HG02938 (cell line): ENCODE measurements around the gene METTL3.
"Not testable (repeated sequence)": the region's sequence is repeated elsewhere in the genome, so short reads cannot be mapped to it uniquely, and the experiment has no call there.

ENCODE experiments used
- ATAC-seq: cut with Tn5 transposase; IDR thresholded peaks from one replicate; pipeline ENCODE4 v1.9.1; 2021; ENCODE audit warnings: mild to moderate bottlenecking, moderate library complexity; ENCODE audit not compliant: unreplicated experiment

The METTL3 gene

GRCh38 chr14:21510735-21511657 lies at the start of gene METTL3:
Gene METTL3 (minus strand): TSS chr14:21511340. CDS start chr14:21511223, 117 bp downstream.
- ATAC-seq, result peak; percentile 96

GRCh38 chr14:21558703-21559170 lies 47.6 kb upstream of the METTL3 start:
- ATAC-seq, result no peak

- no peak for ATAC-seq
Measured at GRCh38 chr14:21557084-21557901, 46.2 kb upstream of the METTL3 start.

GRCh38 chr14:21556378-21557083 lies 45.4 kb upstream of the METTL3 start:
- ATAC-seq, result no peak

- ATAC-seq, result no peak
Measured at GRCh38 chr14:21553266-21553665, 42.1 kb upstream of the METTL3 start.

- not testable (repeated sequence) for ATAC-seq
Measured at GRCh38 chr14:21544588-21544987, 33.4 kb upstream of the METTL3 start.

- no peak for ATAC-seq
Measured at GRCh38 chr14:21543963-21544362, 32.8 kb upstream of the METTL3 start.

- no peak for ATAC-seq
Measured at GRCh38 chr14:21543521-21543960, 32.4 kb upstream of the METTL3 start.

GRCh38 chr14:21541413-21542074 lies 30.4 kb upstream of the METTL3 start:
- no peak for ATAC-seq

GRCh38 chr14:21539189-21539940 lies 28.2 kb upstream of the METTL3 start:
- no peak for ATAC-seq

- no peak for ATAC-seq
Measured at GRCh38 chr14:21537090-21537424, 25.9 kb upstream of the METTL3 start.

- no peak for ATAC-seq
Measured at GRCh38 chr14:21536418-21537089, 25.4 kb upstream of the METTL3 start.

GRCh38 chr14:21535545-21536417 lies 24.6 kb upstream of the METTL3 start:
- no peak for ATAC-seq

- no peak for ATAC-seq
Measured at GRCh38 chr14:21534576-21534975, 23.4 kb upstream of the METTL3 start.

- ATAC-seq, result no peak
Measured at GRCh38 chr14:21533294-21533693, 22.2 kb upstream of the METTL3 start.

- no peak for ATAC-seq
Measured at GRCh38 chr14:21529515-21529914, 18.4 kb upstream of the METTL3 start.

GRCh38 chr14:21528381-21529348 lies 17.5 kb upstream of the METTL3 start:
- no peak for ATAC-seq
